GM19035 (cell line): Measurements from ENCODE around the gene SBNO1.
"Not testable (repeated sequence)": the region's sequence is repeated elsewhere in the genome, so short reads cannot be mapped to it uniquely, and the experiment has no call there.

Experiments used
- ATAC-seq: cut with Tn5 transposase; IDR thresholded peaks from one replicate; pipeline ENCODE4 v1.9.1; 2021; ENCODE audit not compliant: unreplicated experiment

The SBNO1 gene

GRCh38 chr12:123388951-123389559, 24.4 kb upstream of the SBNO1 start:
- ATAC-seq: peak; percentile 31

- peak; percentile 37 for ATAC-seq
Measured at GRCh38 chr12:123388177-123388950, 23.7 kb upstream of the SBNO1 start.

GRCh38 chr12:123387508-123388176, 23.0 kb upstream of the SBNO1 start:
- ATAC-seq: no peak

- not testable (repeated sequence) for ATAC-seq
Measured at GRCh38 chr12:123385536-123385935, 20.9 kb upstream of the SBNO1 start.

GRCh38 chr12:123384994-123385376, 20.3 kb upstream of the SBNO1 start:
- ATAC-seq: no peak

GRCh38 chr12:123384318-123384993, 19.8 kb upstream of the SBNO1 start:
- ATAC-seq: no peak

GRCh38 chr12:123382684-123383083, 18.0 kb upstream of the SBNO1 start:
- ATAC-seq: no peak

GRCh38 chr12:123379391-123379790, 14.7 kb upstream of the SBNO1 start:
- no peak for ATAC-seq

GRCh38 chr12:123372415-123372814, 7.8 kb upstream of the SBNO1 start:
- ATAC-seq: not testable (repeated sequence)

GRCh38 chr12:123371667-123372368, 7.2 kb upstream of the SBNO1 start:
- ATAC-seq: not testable (repeated sequence)

GRCh38 chr12:123369229-123369628, 4.6 kb upstream of the SBNO1 start:
- ATAC-seq: no peak

GRCh38 chr12:123368431-123368830, 3.8 kb upstream of the SBNO1 start:
- not testable (repeated sequence) for ATAC-seq

- ATAC-seq: no peak
Measured at GRCh38 chr12:123367511-123367910, 2.9 kb upstream of the SBNO1 start.

- peak; percentile 69 for ATAC-seq
Measured at GRCh38 chr12:123365025-123365917, 624 bp upstream of the SBNO1 start.

- peak; percentile 13 for ATAC-seq
Measured at GRCh38 chr12:123363740-123364531, 711 bp downstream of the SBNO1 start.

- no peak for ATAC-seq
Measured at GRCh38 chr12:123363390-123363739, 1.3 kb downstream of the SBNO1 start.

- ATAC-seq: no peak
Measured at GRCh38 chr12:123358035-123358434, 6.6 kb downstream of the SBNO1 start.

GRCh38 chr12:123356159-123356670, 8.4 kb downstream of the SBNO1 start:
- no peak for ATAC-seq

- ATAC-seq: no peak
Measured at GRCh38 chr12:123354600-123354999, 10.0 kb downstream of the SBNO1 start.
